Femur (tissue), 1 donor: ENCODE data around the gene EGFL7.

Experiments
- DNase-seq: peaks from one replicate; pipeline ENCODE4 v3.0.0-alpha.2; 2017

Gene EGFL7

DNA sequence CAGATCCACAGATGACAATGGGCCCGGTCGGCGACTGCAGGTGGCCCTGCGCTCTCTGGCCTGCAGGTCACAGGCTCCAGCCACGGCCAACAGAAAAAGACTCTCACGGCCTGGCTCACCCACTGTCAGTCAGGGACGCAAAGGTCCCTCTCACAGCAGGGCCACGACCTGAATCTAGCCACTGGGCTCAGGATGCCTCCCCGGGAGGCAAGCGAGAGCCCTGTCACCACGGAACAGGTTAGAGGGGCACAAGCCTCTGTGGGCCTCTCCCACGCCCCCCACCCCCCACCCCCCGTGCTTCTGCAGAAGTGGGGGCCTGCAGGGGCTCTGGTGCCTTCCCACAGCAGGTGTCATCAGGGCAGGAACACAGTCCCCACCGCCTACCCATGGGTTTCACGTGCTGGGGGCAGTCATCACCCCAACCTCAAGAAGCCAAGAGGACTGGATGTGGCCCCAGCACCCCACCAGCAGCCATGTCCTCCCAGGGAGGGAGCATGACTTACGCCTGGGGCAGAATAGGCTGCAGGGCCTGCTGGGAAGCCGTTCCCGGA lies 17.3 kb upstream of the EGFL7 start:
- no peak for DNase-seq

DNA sequence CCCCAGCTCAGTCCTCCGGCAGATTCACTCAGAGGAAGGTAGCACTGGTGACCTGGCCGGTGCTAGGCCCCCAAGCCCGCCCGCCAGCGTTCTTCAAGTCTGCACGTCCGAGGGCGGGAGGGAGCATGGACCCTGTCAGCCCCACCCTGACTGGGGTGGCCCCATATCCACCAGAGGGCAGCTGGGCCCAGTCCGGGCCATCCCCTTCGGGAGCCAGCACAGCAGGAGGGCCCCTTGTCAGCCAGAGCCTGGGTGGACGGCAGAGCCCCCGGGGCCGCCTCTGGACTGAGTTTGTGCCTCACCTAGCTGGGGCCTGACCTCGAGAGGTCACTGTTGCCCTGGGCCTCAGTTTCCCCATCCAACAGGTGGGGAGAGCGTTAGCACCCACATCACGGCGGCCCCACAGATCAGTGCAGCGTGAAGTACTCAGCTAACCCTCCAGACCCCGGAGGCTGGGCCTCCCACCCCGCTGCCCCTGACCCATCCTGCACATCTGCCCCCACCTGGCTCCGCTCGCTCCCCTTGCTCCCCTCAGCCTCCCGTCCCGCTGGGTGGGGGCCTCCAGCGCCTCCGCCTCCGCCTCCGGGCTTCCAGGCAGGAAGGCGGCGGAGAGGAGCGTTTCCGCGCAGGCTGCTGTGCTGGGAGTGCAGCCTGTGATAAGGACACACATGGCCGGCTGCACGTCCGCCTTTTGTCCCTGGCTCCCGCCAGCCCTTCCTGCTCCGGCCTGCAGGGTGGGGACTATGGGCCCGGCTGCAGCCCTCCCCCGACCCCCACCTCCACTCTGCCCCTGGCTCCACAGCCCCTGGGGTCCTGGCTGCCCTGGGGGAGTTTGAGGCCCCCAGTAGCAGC lies 16.6 kb upstream of the EGFL7 start:
- DNase-seq: peak; percentile 72

DNA sequence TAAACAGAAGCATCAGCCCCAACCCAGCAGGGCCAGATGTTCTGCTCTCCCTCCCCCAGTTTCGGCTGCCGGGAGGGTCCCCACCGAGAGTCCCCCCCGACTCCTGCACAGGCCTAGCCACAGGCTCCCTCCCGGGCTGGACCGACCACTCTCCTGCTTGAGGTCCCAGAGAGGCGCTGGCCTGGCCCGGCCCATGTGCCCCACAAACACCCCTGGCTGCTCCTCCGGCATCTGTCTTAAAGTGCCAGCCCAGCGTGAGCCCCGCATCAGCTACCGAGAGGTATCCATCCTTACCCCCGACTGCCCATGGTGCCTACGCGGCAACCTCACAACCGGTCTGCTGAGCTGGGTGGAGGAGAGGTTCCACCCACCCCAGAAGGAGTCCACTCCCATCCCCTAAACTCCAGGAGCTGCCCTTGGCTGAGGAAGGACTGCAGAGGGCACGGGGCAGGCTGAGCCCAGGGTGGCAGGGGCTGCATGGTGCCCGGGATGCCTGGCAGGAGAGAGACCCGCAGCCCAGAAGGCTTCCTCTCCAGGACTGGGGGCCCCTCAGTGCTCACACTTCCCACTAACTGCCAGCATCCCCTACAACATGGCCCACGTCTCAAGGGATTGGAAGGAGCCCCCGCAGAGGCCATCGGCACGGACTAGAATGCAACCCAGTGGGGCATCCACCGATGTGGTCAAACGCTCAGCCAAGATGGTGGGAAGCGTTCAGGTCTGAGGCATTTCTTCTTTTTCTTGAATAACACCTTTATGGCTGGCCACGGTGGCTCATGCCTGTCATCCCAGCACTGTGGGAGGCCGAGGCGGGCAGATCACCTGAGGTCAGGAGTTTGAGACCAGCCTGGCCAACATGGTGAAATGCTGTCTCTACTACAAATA lies 15.6 kb upstream of the EGFL7 start:
- peak; percentile 21 for DNase-seq

GRCh38 chr9:136648751-136649150 lies 14.0 kb upstream of the EGFL7 start:
- DNase-seq: peak; percentile 58

DNA sequence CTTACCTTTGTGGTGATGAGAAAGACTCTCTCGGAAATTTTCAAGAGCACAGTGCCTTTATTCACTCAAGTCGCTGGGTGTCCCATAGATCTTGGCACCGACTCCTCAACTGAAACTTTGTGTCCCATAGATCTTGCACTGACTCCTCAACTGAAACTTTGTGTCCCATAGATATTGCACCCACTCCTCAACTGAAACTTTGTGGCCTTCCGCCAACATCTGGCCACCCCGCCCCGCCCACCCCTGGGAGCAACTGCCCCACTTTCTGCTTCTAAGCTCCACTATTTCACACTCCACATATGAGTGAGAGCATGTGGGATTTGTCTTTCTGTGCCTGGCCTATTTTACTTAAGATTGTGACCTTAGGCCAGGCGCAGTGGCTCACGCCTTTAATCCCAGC lies 12.7 kb upstream of the EGFL7 start:
- DNase-seq: no peak

GRCh38 chr9:136650648-136651047 lies 12.1 kb upstream of the EGFL7 start:
- DNase-seq: peak; percentile 16

GRCh38 chr9:136651860-136652259 lies 10.9 kb upstream of the EGFL7 start:
- DNase-seq: no peak

DNA sequence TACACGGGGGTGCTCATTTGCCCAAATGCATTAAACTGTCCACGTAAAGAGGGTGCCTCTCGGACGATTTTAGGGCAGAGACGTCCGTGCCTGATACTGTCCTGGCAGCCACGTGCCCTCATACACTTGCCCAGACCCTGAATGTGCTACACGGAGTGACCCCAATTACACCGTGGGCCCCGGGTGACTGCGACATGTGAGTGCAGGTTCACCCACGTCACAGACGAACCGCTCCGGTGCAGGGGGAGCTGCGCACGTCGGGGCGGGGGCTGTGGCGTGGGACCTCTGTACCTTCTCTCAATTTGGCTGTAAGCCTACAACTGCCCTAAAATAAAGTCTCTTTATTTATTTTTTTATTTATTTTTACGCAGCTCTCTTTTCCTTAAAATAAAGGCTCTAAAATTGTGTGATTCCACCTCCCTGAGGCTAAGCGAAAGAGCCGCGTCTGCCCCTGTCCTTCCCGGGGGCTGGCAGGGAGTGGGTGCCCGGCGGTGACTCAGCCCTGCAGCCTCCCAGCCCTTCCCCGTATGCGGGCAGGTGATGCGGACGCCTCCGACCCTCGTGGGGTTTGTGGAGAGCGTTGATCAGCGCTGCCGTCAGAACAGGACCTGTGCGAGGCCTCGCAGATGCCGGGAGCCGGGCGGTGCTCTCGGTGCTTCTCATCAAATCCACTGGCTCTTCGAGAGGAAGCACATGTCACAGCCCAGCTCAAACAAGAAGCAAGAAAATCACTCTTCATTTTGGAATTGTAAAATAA lies 9.2 kb upstream of the EGFL7 start:
- DNase-seq: no peak

GRCh38 chr9:136654820-136655535 lies 7.7 kb upstream of the EGFL7 start:
- no peak for DNase-seq

GRCh38 chr9:136655536-136656182 lies 7.1 kb upstream of the EGFL7 start:
- DNase-seq: peak; percentile 73

DNA sequence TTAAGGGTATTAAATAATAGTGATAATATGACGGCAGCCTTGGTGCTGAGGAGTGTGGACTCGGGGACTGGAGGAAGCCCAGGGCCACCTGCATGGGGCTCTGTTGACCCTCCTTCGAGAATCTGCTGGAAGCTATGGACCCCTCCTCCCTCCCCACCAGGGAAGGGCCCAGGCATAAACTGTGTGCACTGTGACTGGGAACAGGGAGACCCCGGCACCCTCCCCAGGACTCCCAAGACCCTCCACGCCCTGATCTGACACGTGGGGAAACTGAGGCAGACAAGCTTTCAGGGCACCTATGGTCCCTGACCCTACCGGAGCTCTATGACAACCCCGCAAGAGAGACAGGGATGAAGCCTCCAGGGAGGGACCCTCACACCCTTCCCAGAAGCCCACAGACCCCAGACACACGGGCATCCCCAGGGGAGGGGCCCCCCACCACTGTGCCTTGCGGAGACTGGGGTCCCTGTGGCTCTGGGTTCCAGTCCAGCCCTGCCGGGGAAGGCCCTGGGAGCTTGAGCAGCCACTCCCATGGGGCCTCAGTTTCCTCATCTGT lies 6.5 kb upstream of the EGFL7 start:
- DNase-seq: peak; percentile 23

DNA sequence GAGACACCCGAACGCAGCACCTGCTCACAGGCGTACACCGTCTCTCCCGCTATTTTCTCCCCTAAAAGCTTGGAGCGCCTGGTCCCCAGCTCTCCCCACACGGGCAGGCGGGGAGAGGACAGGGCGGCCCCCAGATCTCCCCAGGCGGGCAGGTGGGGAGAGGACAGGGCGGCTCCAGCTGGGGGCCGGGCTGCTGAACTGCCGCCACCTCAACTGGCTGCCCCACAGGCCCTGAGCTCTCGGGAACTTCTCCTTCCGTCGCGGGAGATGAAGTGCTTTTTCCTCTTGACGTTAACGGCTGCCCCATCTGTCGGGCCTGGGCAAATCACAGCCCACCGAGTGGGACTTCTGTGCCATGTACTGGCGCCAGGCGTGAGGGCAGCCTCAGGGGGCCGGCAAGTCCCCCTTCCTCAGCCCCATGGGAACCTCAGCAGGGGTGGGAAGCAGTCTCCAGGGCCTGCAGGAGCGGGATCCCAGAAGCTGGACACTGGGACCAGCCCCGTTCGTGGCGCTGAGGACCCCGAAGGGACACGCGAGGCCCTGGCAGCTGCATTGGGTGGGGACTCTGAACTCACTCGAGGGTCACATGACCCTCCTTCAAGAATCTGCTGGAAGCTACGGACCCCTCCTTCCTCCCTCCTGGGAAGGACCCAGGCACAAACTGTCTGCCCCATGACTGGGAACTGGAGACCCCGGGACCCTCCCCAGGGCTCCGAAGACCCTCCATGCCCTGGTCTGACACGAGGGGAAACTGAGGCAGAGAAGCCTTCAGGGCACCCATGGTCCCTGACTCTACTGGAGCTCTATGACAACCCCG lies 5.7 kb upstream of the EGFL7 start:
- DNase-seq: peak; percentile 36

DNA sequence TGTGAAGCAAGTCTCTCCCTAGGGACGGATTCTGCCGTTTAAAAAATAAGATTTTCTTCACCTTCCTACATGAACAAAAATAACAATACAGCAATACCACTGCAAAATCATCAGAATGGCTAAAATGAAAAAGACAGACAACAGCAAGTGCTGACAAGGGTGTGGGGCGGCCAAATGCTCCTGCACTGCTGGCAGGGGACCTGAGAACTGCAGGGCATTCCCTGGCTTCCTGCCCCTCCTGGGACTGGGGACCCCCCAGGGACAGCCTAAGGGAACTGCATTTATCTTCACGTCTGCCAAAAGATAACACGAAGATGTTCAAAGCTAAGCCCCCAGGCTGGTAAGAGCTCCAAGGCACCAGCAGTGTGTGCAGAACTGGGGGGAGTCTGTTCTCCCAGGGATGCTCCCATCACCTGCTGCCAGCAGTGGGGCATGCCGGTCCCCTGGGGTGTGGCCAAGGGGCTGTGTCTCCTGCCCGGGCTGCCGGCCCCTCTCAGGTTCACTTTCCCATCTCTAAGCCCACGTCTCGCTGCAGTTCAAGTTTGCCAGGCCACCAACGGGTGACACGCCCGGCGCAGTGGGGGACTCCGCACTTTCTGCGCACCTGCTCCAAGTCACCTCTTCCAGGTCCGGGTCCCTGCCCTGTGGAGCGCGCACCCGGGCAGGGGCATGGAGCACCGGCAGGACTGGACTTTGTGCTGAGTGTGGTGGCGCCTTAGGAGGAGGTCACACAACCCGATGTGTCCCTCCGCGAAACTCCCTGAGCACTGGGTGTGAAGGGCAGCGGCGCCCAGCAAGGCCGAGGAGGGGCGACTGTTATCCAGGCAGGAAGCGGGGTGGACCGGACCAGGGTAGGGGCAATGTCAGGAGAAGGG lies 4.5 kb upstream of the EGFL7 start:
- DNase-seq: peak; percentile 19

DNA sequence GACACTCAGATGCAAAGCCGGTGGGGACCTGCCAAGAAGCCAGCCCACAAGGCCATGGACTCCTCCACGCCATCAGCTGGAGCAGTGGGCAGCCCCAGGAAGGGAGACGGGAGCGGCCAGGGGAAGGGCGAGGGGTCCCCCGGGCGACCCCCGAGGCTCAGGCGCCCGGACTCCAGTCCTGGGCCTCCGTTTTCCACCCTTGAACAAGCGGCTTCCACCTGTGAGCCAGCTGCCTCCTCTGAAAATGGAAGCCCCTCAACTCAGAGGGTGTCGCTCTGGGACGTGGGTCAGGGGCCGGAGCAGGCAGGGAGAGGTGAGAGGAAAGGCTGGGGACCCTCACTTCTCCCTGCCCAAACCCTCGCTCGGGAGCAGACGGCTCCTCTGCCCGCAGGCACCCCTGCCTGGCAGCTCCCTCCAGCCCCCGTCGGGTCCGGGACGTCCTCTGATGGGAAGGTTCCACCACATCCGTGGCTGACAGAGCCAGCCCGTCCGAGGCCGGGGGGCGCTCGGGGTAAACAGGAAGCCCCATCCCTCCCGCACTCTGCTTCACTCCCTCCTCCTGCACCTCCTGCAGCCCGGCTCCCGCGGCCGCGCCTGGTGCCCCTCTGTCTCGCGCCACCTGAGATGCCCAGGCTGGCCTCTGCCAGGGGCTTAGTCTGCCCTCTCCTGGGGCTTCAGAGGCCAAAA lies 3.7 kb upstream of the EGFL7 start:
- peak; percentile 33 for DNase-seq

DNA sequence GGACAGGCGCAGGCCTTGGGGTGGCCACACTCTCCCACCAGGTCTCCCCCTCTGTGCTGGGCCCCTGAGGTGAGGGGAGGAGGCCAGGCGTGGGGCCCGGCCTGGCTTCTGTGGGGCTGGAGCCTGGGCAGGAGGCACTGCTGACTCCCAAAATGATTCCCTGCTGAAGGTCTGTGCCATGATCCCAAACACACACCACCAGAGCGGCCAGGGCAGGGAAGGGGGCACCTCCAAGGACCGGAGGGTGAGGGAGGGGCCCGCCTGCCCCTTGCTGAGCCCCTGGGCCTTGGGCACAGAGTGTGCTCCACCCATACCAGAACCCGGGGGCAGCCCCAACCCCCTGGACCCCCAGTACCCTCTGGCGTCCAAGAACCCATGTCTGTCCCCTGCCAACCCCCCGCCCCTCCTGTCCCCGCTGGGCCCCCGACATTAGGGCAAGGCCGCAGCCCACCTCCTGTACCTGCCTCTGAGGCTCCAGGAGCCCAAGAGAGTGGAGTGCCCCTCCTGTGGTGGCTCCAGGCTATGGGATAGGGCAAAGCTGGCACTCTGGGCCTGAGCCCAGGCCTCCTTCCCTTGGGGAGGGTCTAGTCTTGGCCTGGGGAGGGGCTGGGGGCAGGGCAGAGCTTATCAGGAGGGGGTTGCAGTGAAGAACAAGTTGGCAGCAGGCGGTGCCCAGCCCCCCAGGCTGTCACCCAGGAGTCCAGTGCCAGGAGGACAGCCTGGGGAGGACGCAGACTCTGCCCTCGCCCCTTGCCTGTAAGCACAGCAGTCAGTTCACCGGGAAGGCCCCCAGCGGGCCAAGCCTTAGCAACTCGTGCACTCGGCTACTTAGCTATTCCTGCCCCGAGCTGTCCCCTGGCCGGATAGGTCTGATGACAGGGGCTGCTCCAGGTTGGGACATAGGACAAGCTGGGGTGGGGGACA lies 2.6 kb upstream of the EGFL7 start:
- DNase-seq: peak; percentile 18

GRCh38 chr9:136660971-136661550 lies 1.7 kb upstream of the EGFL7 start:
- DNase-seq: no peak
